ENCODE measurements around the gene ARID1B.
A peak's percentile ranks its signal among the peaks of the same experiment; 100 is the strongest.

Gene ARID1B

GRCh38 chr6:156879186-156879585 is 102.0 kb downstream of the ARID1B start:
- DNase-seq (ENCODE audit: low read depth): no peak

- no peak for DNase-seq (ENCODE audit: low read depth)
Measured at GRCh38 chr6:156879591-156879990, 102.4 kb downstream of the ARID1B start.

- DNase-seq (ENCODE audit: low read depth): no peak
Measured at GRCh38 chr6:156880913-156881312, 103.7 kb downstream of the ARID1B start.

GRCh38 chr6:156881687-156882629 is 104.8 kb downstream of the ARID1B start:
- no peak for DNase-seq (ENCODE audit: low read depth)

- peak; percentile 22 for DNase-seq (ENCODE audit: low read depth)
Measured at GRCh38 chr6:156883497-156884252, 106.5 kb downstream of the ARID1B start.

GRCh38 chr6:156884306-156884705 is 107.1 kb downstream of the ARID1B start:
- no peak for DNase-seq (ENCODE audit: low read depth)

GRCh38 chr6:156885562-156885961 is 108.4 kb downstream of the ARID1B start:
- DNase-seq (ENCODE audit: low read depth): no peak

GRCh38 chr6:156886409-156886808 is 109.2 kb downstream of the ARID1B start:
- DNase-seq (ENCODE audit: low read depth): no peak

GRCh38 chr6:156887623-156888269 is 110.6 kb downstream of the ARID1B start:
- DNase-seq (ENCODE audit: low read depth): no peak

GRCh38 chr6:156889469-156889868 is 112.3 kb downstream of the ARID1B start:
- DNase-seq (ENCODE audit: low read depth): no peak

- DNase-seq (ENCODE audit: low read depth): no peak
Measured at GRCh38 chr6:156889986-156890385, 112.8 kb downstream of the ARID1B start.

GRCh38 chr6:156890627-156891314 is 113.6 kb downstream of the ARID1B start:
- DNase-seq (ENCODE audit: low read depth): no peak

- DNase-seq (ENCODE audit: low read depth): no peak
Measured at GRCh38 chr6:156897907-156898531, 120.8 kb downstream of the ARID1B start.

- DNase-seq (ENCODE audit: low read depth): no peak
Measured at GRCh38 chr6:156899071-156899470, 121.9 kb downstream of the ARID1B start.

GRCh38 chr6:156899532-156900135 is 122.5 kb downstream of the ARID1B start:
- no peak for DNase-seq (ENCODE audit: low read depth)

- DNase-seq (ENCODE audit: low read depth): no peak
Measured at GRCh38 chr6:156900292-156900691, 123.1 kb downstream of the ARID1B start.

- DNase-seq (ENCODE audit: low read depth): no peak
Measured at GRCh38 chr6:156901309-156902019, 124.3 kb downstream of the ARID1B start.

- no peak for DNase-seq (ENCODE audit: low read depth)
Measured at GRCh38 chr6:156902782-156903181, 125.6 kb downstream of the ARID1B start.

GRCh38 chr6:156904176-156904967 is 127.2 kb downstream of the ARID1B start:
- no peak for DNase-seq (ENCODE audit: low read depth)

GRCh38 chr6:156905801-156906200 is 128.6 kb downstream of the ARID1B start:
- DNase-seq (ENCODE audit: low read depth): no peak
